ENCODE measurements around the gene EFNA5.

DNA sequence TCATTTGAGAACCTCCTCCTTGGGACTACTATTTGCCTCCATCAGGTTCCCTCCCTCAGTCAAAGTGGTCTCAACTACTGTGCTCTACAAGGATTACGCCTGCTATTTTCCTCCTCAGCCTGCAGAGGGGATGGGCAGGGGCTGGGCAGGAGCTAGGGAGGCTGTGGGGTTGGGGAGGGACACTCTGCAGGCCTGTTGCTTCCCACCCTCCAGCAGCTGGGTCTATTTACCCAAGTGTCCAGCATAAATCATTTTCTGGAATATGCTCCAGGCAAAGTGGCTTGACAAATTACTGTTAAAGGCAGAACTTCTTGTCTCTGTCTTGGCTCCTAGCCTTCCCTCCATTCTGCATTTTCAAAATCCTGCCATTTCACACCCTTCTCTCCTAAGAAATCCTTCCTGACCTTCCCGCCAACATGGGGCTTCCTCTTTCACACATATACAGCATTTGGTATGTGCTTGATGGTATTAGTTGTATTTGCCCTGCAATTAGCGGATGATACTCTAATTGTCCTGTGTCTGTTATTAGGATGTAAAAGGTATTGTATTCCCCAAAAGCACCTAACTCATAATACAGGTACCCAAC lies 106.7 kb downstream of the EFNA5 start:
- TF ChIP-seq CTCF (IDR thresholded peaks at IDR 0.05) (no peak), ZFX (IDR thresholded peaks at IDR 0.05; ENCODE audit: borderline replicate concordance) (no peak)

Measured in 22Rv1 (cell line).